Measurements from ENCODE around the gene BATF3. TPM values are rescaled to one million over a fixed set of nuclear protein-coding genes. Genes with fewer than 3 reads are reported as not detected.

BATF3 gene
- total RNA-seq, 4 donors from 2014 or later: 0.38 to 5.1 TPM; not detected in 2

GRCh38 chr1:212670882-212671281 lies 28.8 kb downstream of the BATF3 start:
- ATAC-seq: no peak
- H3K9me3 ChIP-seq: no peaks in the 10 kb centered on the region
- DNase-seq: no peak
- H3K27me3 ChIP-seq: peaks cover 0 to 5% (median 3%) of the 10 kb centered on the region in 3 donors
- TF ChIP-seq CTCF (IDR thresholded peaks at IDR 0.05 in 4 of 5, conservative IDR thresholded peaks at IDR 0.05 in 1 of 5): no peak
- TF ChIP-seq POLR2A (IDR thresholded peaks at IDR 0.05): no peak
- in situ Hi-C loops (cut with MboI; ENCODE audit: low sequenced_read_pairs in 4 of 4): loop anchor here in 1 of 4 donors (25.0 kb wide), 1 partner anchor 316 kb away; no protein-coding TSS in a partner anchor
- peaks cover 0 to 18% of the 10 kb centered on the region in 2 donors for H3K4me1 ChIP-seq
- intact Hi-C loops (cut with DNase I; ENCODE audit: low total_unique reads): no loop called here
- no peak overlapping the region for H3K4me3 ChIP-seq
- H3K27ac ChIP-seq: no peak overlapping the region
- H3K36me3 ChIP-seq: no peaks in the 10 kb centered on the region

- in situ Hi-C loops (cut with MboI; ENCODE audit: low sequenced_read_pairs in 4 of 4): loop anchor here in 1 of 4 donors (25.0 kb wide), 1 partner anchor 317 kb away; no protein-coding TSS in a partner anchor
- no peak for DNase-seq
- TF ChIP-seq POLR2A (IDR thresholded peaks at IDR 0.05) (no peak), CTCF (IDR thresholded peaks at IDR 0.05 in 4 of 5, conservative IDR thresholded peaks at IDR 0.05 in 1 of 5) (no peak)
- Histone ChIP-seq H3K27me3 (peaks cover 0 to 5% (median 3%) of the 10 kb centered on the region in 3 donors), H3K4me3 (no peak overlapping the region), H3K4me1 (peaks cover 0 to 23% of the 10 kb centered on the region in 2 donors), H3K36me3 (no peaks in the 10 kb centered on the region), H3K27ac (no peak overlapping the region), H3K9me3 (no peaks in the 10 kb centered on the region)
- no peak for ATAC-seq
- intact Hi-C loops (cut with DNase I; ENCODE audit: low total_unique reads): no loop called here
Measured at GRCh38 chr1:212670301-212670700, 29.3 kb downstream of the BATF3 start.

- no peak for ATAC-seq
- in situ Hi-C loops (cut with MboI; ENCODE audit: low sequenced_read_pairs in 4 of 4): loop anchor here in 1 of 4 donors (10.0 to 25.0 kb wide), 2 partner anchors 125 to 318 kb away; partner anchors contain the start of genes NSL1 and TATDN3
Measured at GRCh38 chr1:212669600-212669999, 30.0 kb downstream of the BATF3 start.

GRCh38 chr1:212669102-212669501 lies 30.5 kb downstream of the BATF3 start:
- Histone ChIP-seq H3K4me1 (peaks cover 0 to 23% of the 10 kb centered on the region in 2 donors), H3K36me3 (no peaks in the 10 kb centered on the region), H3K4me3 (no peak overlapping the region), H3K9me3 (no peaks in the 10 kb centered on the region), H3K27ac (no peak overlapping the region), H3K27me3 (peaks cover 0 to 5% (median 3%) of the 10 kb centered on the region in 3 donors)
- in situ Hi-C loops (cut with MboI; ENCODE audit: low sequenced_read_pairs in 4 of 4): loop anchor here in 1 of 4 donors (10.0 to 25.0 kb wide), 2 partner anchors 126 to 318 kb away; partner anchors contain the start of genes NSL1 and TATDN3
- intact Hi-C loops (cut with DNase I; ENCODE audit: low total_unique reads): loop anchor here (10.0 kb wide), 1 partner anchor 326 kb away; no protein-coding TSS in a partner anchor
- DNase-seq: no peak
- TF ChIP-seq POLR2A (IDR thresholded peaks at IDR 0.05): no peak
- TF ChIP-seq CTCF (IDR thresholded peaks at IDR 0.05 in 4 of 5, conservative IDR thresholded peaks at IDR 0.05 in 1 of 5): no peak
- ATAC-seq: no peak

More at GRCh38 chr1:212669600-212669999, 30.0 kb downstream of the BATF3 start:
- Histone ChIP-seq H3K27ac (no peak overlapping the region), H3K27me3 (peaks cover 0 to 5% (median 3%) of the 10 kb centered on the region in 3 donors), H3K4me3 (no peak overlapping the region), H3K9me3 (no peaks in the 10 kb centered on the region), H3K36me3 (no peaks in the 10 kb centered on the region), H3K4me1 (peaks cover 0 to 23% of the 10 kb centered on the region in 2 donors)
- DNase-seq: no peak
- no peak for TF ChIP-seq POLR2A (IDR thresholded peaks at IDR 0.05)
- no peak for TF ChIP-seq CTCF (IDR thresholded peaks at IDR 0.05 in 4 of 5, conservative IDR thresholded peaks at IDR 0.05 in 1 of 5)
- intact Hi-C loops (cut with DNase I; ENCODE audit: low total_unique reads): loop anchor here (10.0 kb wide), 1 partner anchor 325 kb away; no protein-coding TSS in a partner anchor

Measured in gastrocnemius medialis (tissue), 4 donors.